GM12874 (cell line): ENCODE results near the gene CCDC91.

Experiments used
- TF ChIP-seq, protein P1 (sequence below): IDR thresholded peaks from 2 replicates; pipeline ENCODE4 v1.5.1; 2011; ENCODE audit warnings: low read depth, mild to moderate bottlenecking, control low read depth, low read length, moderate library complexity; ENCODE audit not compliant: insufficient read depth

The CCDC91 gene

GRCh38 chr12:28209782-28210181 lies 19.5 kb downstream of the CCDC91 start:
- TF ChIP-seq, protein P1, sequence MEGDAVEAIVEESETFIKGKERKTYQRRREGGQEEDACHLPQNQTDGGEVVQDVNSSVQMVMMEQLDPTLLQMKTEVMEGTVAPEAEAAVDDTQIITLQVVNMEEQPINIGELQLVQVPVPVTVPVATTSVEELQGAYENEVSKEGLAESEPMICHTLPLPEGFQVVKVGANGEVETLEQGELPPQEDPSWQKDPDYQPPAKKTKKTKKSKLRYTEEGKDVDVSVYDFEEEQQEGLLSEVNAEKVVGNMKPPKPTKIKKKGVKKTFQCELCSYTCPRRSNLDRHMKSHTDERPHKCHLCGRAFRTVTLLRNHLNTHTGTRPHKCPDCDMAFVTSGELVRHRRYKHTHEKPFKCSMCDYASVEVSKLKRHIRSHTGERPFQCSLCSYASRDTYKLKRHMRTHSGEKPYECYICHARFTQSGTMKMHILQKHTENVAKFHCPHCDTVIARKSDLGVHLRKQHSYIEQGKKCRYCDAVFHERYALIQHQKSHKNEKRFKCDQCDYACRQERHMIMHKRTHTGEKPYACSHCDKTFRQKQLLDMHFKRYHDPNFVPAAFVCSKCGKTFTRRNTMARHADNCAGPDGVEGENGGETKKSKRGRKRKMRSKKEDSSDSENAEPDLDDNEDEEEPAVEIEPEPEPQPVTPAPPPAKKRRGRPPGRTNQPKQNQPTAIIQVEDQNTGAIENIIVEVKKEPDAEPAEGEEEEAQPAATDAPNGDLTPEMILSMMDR = no peak

DNA sequence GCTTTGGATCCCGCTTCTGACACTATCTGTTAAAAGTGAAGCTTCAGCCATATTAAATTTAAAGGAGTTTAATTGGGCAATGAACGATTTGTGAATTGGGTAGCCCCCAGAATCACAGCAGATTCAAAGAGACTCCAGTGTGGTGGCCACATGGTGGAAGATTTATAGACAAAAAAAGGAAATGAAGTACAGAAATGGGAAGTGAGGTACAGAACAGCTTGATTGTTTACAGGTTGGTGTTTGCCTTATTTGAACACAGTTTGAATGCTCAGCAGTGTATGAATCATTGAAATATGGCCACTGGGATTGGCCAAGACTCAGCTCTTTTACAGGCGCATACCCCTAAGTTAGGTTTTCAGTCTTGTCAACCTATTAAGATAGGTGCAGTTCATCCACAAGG lies 21.9 kb downstream of the CCDC91 start:
- TF ChIP-seq, protein P1 = no peak

- TF ChIP-seq, protein P1 = no peak
Observed at GRCh38 chr12:28215021-28215420, 24.8 kb downstream of the CCDC91 start.

DNA sequence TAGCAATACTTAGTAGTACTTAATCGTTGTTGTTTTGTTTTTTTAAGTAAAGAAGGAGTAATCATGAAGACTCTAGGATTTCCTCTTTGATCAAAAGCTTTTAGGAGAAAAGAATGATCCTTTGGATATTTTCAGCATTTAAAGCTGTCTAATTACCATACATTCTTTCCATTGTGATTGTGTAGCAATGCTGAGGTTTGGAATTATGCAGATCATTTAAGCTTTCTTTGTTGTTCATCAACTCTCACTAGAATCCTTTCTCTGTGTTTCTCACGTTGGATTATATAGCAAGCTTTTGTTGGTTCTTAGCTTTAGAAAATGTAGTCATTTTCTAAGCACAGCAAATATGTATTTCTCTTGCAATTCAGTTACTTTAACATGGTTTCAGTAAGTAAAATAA lies 25.8 kb downstream of the CCDC91 start:
- TF ChIP-seq, protein P1 = no peak

GRCh38 chr12:28217805-28218204 lies 27.5 kb downstream of the CCDC91 start:
- TF ChIP-seq, protein P1 = no peak

- TF ChIP-seq, protein P1 = no peak
Observed at GRCh38 chr12:28218875-28219274, 28.6 kb downstream of the CCDC91 start.

- TF ChIP-seq, protein P1 = no peak
Observed at GRCh38 chr12:28219827-28220226, 29.6 kb downstream of the CCDC91 start.

DNA sequence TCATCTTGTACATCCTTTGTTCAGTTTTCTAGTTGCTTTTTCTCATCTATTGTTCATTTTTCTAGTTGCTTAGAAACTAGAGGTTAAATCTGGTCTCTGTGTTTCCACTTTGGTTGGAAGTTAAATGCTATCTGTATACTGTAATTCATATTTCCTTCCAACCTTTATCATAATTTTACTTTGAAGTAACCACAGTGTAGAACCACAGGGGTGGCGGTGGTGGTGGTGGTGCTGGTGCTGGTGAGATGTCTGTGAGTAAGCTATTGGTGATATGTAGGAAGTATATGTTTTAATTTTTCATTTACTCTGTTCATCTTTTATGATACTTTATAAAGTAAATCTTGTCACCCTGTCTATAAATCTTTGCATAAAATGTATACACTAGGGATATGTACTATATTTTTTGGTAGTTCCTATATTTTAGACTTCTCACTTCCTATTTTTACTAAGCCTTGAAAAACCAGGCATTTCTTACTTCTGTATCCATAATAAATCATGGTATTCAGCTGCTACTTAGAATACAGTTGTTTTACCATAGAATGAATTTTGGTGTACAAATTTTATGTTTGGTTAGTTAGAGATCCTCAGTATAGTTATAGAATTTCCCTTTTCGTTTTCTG lies 31.9 kb downstream of the CCDC91 start:
- TF ChIP-seq, protein P1 = no peak
